ENCODE results near the gene C1QB.
"Not testable (repeated sequence)": the region's sequence is repeated elsewhere in the genome, so short reads cannot be mapped to it uniquely, and the experiment has no call there.

Gene C1QB

GRCh38 chr1:22699681-22700520, 46.9 kb downstream of the C1QB start:
- DNase-seq, result no peak

GRCh38 chr1:22702296-22703085, 49.5 kb downstream of the C1QB start:
- DNase-seq, result peak; percentile 9 to 26

GRCh38 chr1:22704440-22705067, 51.5 kb downstream of the C1QB start:
- DNase-seq, result peak; percentile 41 to 51

- no peak for DNase-seq
These were observed 52.5 kb downstream of the C1QB start for GRCh38 chr1:22705586-22705985.

GRCh38 chr1:22706100-22706499, 53.1 kb downstream of the C1QB start:
- not testable (repeated sequence) for DNase-seq

GRCh38 chr1:22708777-22709176, 55.7 kb downstream of the C1QB start:
- no peak for DNase-seq

GRCh38 chr1:22709227-22709626, 56.2 kb downstream of the C1QB start:
- DNase-seq, result no peak

- no peak for DNase-seq
These were observed 57.1 kb downstream of the C1QB start for GRCh38 chr1:22709891-22710700.

GRCh38 chr1:22710701-22711049, 57.6 kb downstream of the C1QB start, which contains the start of gene EPHB2:
Gene EPHB2 (plus strand): TSS chr1:22710839. CDS start chr1:22710983, 144 bp downstream.
- DNase-seq, result no peak

GRCh38 chr1:22711071-22711470, 58.0 kb downstream of the C1QB start:
- DNase-seq, result no peak
